Measurements from ENCODE around the gene PAPOLG.
A peak's percentile ranks its signal among the peaks of the same experiment; 100 is the strongest.

PAPOLG gene

DNA sequence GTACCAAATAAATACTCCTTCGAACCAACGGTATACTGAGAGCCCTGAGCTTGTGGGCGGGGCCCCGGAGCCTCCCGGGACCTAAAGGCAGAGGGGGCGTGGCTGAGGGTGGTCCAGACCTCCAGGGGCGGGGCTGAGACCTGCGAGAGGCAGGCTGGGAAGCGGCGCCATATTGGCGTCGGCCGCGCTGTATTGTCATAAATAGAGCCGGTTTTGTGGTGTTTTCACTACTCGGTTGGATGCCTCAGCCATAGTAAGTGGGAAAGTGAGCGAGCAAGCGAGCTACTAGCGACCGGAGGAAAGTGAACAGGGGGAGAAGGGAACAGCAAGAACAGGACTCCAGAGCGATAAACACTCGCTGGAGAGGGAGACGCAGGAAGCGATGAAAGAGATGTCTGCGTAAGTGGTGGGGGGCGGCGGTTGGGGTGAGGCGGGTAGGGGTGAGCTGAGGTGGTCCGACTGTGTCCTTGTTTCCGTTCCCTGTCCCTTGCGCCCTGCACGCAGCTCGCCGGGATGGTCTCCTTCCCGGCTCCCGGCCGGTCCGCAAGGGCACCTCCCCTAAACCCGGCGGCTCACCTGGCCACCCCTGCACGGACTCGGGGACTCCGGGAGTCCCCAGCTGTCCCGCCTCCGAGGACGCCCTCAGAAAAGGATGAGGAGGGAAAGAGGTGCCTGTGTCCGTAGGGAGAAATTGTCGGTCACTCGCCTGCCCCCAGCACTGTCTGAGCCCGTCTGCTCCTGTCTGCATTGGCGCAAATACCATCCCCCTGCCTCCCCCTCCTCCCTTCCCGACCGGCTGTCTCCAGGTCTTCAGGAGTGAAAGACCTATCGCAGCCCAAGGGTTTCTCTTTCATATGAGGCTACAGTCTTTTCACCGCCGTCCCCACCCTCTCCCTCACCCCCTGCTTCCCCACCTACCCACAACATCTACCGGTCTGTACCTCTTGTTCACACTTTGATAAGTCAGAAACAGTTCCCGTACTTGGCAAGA, at the start of gene PAPOLG:
Gene PAPOLG (plus strand): TSS at position 172 of the 991 bp plus-strand sequence. CDS start 211 bp downstream, at position 383.
- peak; percentile 72 for DNase-seq

DNA sequence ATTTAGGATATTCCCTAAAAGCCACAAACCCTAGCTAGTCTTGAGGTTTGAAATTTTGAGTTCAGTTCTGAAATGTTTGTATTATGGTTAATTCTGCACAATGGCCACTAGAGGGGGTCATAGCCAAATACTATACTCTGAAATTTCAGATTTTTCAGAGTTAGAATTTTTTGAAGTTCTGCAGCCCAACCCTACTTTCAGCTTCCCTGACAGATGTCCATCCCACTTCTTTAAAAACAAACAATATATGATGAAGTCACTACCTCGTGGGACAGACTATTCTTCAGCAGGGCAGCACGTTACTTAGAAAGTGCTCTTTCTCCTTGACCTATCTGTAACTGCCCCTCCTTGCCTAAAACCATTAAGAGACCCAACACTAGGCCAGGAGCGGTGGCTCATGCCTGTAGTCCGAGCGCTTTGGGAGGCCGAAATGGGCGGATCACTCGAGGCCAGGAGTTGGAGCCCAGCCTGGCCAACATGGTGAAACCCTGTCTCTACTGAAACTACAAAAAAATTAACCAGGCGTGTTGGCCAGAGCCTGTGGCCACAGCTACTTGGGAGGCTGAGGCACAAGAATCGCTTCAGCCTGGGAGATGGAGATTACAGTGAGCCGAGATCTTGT, 48.2 kb upstream of the PAPOLG start:
- no peak for DNase-seq

DNA sequence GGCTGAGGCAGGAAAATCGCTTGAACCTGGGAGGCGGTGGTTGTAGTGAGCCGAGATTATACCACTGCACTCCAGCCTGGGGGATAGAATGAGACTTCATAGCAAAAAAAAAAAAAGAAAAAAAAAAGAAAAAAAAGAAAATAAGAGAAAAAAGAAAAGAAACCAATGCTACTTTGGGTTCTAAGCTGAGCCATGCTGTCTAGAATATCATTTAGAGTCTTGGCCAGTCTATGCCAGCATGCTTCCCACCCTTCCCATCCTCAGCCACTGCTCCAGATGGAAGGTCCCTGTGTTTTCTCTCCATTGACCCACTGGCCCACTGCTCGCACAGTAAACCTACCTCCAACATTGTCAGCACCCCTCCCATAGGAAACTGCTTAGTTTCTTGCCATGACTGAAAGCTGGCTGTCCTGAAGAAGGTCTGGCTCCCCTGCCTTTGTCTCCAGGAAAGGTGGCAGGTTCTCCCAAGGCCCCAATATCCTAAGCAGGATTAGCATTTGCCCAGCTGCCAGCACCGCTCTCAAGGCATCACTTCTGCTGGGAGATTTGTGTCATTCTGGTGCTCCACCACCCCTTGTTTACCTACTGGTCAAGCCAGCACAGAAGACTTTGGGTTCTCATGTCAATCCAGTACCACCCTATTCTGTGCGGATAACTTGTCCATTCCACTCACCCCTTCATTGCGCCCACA, 47.3 kb upstream of the PAPOLG start:
- no peak for DNase-seq

DNA sequence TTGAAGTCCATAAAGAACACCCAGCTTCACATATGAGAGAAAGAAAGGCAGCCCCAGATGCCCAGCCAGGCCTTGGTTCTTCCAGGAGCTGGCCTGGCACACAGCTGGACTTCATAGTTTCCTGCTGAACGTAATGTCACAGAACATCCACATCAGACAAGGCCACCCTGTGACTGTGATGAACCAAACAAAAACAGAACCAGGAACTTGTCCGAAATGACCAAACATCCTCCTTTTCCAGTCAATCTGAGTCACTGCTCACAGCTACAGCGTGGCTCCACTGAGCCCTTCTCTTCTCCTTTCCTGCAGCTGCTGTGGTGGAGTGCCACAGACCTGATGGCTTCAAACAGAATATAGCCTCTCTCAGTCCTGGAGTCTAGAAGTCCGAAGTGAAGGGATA, 45.4 kb upstream of the PAPOLG start:
- no peak for DNase-seq

DNA sequence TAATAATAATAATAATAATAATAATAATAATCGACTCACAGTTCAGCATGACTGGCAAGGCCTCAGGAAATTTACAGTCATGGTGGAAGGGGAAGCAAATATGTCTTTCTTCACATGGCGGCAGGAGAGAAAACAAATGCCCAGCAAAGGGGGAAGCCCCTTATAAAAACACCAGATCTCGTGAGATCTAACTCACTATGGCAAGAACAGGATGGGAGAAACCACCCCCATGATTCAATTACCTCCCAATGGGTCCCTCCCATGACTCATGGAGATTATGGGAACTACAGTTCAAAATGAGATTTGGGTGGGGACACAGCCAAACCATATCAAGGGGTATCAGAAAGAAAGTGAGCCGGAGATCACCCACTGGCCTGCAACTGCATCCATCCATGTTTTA, 40.5 kb upstream of the PAPOLG start:
- no peak for DNase-seq

DNA sequence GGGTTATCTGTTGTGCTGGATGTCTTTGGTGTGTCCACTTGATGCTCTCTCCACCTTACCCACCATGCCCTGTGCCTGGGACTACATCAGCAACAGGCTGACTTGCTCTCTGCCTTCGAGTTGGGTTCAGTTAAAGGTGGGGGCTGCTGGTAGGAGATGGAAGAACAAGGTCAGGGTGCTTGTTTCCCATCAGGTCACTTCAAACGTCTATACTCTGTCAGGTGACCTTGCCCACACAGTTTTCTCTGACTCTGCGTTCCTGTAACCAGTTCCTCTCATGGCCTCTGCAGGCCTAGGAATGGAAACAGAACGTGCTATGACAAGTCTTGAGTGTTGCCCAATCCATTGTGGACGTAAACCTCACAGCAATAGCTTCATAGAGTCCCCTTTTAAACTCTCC, 38.4 kb upstream of the PAPOLG start:
- DNase-seq = no peak

DNA sequence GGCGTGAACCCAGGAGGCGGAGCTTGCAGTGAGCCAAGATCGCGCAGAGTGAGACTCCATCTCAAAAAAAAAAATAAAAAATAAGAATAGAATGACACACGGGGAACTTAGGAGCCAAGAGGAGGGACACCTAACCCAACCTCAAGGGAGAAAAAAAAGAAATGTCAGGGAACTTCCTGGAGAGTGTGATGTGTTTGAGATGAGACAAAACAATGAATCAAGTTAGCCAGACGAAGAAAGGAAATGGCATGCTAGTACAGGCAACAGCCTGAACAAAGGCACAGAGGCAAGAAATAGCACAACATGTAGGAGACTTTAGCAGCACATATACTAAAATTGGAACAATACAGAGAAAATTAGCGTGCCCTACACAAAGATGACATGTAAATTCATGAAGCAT, 36.7 kb upstream of the PAPOLG start:
- DNase-seq = no peak

DNA sequence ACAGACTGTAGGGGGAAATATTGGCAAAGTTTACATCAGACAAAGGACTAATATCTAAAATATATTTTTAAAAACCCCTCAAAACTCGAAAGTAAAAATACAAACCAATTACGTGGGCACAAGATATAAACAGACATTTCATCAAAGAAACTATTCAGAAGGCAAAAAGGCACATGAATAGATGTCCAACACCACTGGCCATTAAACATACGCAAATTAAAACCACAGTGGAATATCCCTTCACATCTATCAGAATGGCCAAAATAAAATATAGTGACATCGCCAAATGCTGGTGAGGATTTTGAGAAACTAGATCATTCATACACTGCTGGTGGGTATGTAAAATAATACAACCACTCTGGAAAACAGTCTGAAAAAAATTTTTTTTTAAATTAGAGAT, 30.6 kb upstream of the PAPOLG start:
- no peak for DNase-seq

DNA sequence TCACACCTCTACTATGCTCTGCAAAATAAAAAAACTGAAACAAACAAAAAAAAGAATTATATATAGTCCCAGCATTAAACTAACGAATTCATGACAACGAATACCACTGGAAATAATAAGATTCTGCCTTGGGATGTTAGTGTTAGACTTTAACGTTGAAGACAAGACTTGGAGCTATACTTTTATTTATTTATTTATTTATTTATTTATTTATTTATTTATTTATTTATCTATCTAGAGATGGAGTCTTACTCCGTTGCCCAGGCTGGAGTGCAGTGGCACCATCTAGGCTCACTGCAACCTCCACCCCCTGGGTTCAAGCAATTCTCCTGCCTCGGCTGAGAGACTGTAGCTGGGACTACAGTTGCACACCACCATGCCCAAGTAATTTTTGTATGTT, 27.2 kb upstream of the PAPOLG start:
- no peak for DNase-seq

DNA sequence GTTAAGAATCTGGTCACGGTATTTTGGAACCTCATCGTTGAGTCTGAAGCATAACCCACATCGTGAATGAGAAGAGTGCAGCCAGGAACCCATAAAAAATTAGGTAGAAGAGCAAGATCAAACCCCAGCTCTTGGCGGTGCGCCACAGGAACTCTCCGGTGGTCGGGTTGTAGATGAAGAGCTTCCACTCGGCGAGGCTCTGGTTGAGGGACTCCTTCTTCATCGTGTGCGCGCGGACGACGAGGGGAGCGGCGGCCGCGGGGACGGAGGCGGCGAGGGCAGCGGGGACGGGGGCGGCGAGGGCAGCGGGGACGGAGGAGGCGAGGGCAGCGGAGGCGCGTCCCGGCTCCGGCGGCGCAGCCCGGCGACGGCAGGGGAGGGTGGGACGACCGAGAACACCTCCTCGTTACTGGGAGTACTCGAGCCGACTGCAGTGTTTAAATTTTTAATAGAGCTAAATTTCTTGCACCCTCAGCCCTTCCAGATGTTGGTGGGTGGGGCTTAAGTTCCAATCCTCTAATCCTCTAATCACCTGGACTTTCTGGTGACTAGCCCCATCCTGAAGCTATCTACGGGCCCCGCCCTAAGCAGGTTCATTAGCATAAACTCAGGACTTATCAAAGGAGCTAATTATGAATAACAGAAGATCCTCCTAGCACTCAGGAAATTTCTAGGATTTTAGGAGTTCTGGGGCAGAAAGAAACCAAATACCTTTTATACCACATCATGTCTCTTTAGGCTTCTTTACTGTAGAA, 20.4 kb upstream of the PAPOLG start:
- DNase-seq = no peak

DNA sequence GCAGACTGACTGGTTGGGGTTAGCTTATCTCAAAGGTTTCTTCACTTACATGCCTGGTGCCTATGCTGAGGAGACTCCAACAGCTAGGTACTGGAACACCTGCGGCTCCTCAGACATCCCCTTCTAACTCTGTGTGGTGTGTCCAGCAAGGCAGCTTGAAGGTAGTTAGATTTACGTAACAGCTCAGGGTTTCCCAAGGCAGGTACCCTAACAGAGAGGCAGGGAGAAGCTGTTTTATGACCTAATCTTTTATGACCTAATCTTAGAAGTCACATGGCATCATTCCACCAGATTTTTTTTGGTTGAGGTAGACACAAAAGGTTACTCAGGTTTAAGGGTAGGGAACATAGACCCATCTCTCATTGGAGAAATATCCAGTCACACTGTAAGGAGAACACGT, 17.4 kb upstream of the PAPOLG start:
- no peak for DNase-seq

DNA sequence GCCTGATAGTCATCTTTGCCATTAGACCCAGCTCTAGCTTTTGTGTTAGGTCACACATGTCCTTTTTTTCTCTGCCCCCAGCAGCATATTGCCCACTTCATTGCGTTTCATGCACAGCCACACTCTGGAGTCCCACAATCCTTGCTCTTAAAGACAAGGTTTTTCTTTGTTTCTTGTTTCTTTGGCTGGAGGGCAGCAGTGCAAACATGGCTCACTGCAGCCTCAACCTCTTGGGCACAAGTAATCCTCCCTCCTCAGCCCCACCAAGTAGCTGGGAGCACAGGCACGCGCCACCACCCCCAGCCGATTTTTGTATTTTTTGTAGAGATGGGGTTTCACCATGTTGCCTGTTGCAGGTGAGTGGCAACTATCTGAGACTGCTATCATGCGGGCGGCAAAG, 16.9 kb upstream of the PAPOLG start:
- no peak for DNase-seq

DNA sequence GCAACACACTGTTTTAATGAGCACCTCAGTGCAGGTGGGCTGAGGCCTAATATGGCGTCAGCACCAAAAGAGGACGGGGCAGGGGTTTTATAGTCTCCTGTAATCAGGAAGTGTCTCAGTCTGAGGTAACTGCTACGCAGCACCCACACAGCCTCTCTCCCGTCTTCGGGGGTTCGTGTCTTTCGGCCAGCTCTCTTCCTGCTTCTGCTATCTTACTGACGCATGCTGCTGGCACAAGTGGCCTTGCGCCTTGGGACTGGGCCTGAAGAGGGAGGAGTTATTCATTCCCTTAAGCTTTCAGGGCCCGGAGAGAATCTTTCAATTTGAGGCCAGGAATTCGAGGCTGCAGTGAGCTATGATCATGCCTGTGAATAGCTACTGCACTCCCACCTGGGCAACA, 14.5 kb upstream of the PAPOLG start:
- no peak for DNase-seq

DNA sequence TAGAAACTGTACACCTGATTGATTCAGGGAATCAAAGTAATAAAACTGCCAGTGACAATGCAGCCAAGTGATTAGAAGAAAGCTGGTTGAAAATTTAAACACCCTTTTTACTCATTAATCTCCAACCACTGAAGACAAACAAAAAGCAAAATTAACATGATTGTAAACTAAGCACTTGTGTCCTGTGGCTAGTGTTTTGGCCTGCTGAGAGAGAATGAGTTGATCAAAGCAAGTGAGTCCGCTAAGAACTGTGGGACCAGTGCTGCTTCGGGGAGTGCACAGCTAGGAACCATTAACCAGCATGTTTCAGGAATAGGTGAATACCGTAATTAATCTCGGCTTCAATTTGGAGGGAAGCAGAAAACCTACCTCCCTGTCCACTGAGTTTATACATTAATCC, 13.6 kb upstream of the PAPOLG start:
- no peak for DNase-seq

DNA sequence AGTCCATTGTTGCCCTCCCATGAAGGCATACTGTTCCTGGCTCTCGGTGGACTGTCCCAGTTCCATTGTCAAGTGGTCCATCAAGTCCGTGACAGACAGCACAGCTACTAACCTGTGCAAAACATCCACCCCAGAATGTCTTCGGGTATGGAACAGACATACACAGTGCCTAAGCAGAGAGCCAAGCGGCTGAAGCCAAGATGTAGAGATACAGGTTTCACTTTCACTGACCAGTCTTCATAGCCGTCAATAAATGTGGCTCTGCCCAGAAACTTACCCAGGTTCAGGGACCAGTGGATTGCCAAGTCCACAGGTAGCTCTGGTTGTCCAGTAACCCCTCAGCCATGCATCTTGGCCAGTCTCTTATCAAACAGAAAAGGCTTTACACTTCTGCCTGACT, 10.7 kb upstream of the PAPOLG start:
- DNase-seq = no peak

DNA sequence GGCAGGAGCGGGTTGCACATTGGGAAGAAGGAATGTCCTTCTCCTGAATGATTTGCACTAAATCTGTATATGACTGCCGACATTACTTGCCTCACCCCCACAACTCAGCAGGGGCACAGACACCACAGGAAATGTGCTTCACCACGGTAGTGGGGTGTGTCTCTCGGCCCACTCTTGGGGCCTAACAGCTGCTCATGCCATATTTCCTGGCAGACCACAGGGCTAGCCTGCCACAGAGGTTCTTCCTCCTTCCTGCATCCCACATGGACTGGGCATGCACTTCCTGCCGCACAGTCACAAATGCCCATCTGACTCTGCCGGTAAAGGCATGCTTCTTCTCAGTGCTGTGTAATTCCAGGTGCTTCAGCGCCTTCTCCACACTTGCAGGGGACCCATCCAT, 10.3 kb upstream of the PAPOLG start:
- DNase-seq = no peak

DNA sequence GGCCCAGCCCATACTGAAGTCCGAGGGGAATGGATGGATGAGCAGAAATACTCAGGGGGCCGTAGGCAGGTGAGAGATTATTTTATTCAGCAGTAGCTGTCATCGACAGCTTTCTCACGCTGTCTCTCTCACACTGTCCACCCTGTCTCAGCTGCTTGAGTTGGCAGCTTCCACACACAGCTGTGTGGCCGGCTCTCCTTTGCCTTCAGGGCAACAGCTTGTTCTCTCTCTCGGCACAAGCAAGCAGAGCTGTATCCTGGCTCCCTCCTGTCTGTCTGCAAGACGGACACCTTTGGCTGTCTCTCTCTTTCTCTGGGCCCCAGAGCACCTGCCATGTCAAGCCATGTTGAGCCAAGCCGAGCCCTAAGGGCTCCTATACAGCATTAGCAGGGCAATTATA, 9.8 kb upstream of the PAPOLG start:
- no peak for DNase-seq

DNA sequence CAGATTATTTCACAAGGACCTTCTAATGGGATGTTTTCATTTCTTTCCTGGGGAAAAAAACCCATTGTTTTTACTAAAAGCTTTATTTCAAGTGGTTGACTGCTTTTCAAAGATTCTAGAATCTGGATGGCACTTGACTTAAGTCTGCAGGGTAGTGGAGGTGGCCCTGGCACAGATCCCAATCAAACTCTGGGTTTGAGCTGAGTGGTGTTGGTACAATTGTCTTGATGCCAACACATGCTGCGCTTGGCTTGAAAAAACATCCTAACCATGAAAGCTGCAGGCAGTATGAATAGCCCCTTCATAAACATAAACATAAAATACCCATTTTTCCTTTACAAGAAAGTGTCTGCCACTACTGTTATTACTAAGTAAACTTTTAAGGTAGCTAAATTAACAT, 3.6 kb downstream of the PAPOLG start:
- DNase-seq = no peak

DNA sequence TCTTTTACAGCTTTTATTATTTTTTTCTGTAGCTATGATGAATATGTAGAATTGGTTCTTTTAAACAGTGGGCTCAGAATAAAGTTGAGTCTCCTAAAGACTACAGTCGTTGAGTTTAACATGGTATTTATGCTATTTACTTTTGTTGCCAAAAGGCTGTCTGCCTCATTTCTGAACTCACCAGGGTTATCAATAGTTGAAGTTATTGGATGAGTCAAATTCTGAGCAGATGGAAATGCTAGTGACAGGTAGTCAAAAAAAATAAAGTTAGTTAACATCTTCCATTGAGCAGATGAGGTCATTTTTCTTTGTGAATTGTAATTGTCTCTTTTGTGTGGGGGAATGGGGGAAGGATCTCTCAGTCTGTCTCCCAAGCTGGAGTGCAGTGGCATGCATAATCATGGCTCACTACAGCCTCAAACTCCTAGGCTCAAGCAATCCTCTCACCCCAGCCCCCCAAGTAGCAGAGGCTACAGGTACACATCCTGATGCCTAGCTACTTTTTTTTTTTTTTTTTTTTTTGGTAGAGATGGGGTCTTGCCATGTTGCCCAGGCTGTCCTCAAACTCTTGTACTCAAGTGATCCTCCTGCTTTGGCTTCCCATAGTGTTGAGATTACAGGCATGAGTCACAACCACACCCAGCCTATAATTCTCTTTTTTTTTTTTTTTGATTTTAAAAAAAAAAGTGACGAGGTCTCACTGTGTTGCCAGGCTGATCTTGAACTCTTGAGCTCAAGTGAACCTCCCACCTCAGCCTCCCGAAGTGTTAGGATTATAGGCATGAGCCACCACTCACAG, 8.9 kb downstream of the PAPOLG start:
- no peak for DNase-seq

DNA sequence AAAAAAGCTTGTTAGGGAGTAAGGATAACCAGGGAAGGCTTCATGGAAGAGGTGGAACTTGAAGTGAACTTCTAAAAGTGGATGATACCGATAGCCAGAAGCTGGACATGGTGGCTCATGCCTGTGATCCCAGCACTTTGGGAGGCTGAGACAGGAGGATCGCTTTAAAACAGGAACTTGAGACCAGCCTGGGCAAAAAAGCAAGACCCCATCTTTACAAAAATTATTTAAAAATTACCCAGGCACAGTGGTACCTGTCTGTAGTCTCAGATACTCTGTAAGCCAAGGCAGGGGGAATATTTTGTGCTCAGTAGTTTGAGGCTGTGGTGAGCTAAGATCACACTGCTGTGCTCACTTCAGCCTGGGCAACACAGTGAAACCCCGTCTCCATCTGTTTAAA, 10.2 kb downstream of the PAPOLG start:
- no peak for DNase-seq

DNA sequence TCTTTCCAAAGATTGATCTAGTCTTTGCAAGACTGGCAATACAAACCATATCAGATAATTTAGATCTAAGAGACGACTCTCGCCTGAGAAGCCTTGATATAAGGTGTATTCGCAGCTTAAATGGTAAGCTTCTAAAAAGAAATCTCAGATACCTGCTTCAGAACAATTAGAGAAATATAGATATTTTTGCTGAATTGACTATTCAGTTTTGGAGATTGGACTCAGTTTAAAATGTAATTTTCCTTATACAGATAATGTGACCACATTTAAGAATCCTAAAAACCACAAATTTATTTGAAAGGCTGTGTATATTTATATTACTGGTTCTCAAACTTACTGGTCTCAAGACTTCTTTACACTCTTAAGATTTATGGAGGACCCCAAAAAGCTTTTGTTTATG, 15.4 kb downstream of the PAPOLG start:
- DNase-seq = no peak

DNA sequence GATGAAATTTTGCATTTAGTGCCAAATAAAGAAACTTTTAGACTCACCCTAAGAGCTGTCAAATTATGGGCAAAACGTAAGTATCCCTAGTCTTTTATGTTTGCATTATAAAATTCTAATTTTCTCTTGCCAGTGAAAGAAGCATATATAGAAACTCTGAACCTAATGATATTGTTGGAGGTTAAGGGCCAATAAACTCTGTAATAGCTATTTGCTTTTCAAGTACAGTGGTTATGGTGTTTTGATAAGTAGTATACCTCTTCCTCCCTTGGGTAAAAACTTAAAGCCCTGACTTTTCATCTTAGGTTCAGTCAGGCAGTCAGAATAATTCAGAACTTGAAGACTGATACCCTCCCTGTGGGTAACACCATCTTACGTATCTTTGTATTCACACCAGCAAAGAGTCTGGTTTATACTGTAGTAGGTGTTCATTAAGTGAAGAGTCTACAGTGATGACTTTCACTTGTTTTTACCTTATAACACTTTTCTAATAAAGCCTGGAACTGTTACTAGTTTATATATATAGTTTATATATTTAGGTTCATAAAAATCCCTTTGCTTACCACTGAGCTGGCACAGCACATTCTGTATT, 19.1 kb downstream of the PAPOLG start:
- DNase-seq = no peak

All from NCI-H1417 treated with DMSO at 0.1 percent for 48 hours (cell line).